IgD-negative memory B cell (primary cell): ENCODE measurements around the gene KHDC1L. TPM values are rescaled to one million over a fixed set of nuclear protein-coding genes. Genes with fewer than 3 reads are reported as not detected.

Experiments
- H3K27ac Mint-ChIP-seq, 3 donors: one replicate each; pipeline ENCODE4 v1.8.0; 2020 to 2022; ENCODE audit warnings: mild to moderate bottlenecking in 3 of 3, mixed read lengths in 3 of 3, moderate library complexity in 1 of 3
- H3K27me3 Mint-ChIP-seq: one replicate; pipeline ENCODE4 v1.8.0; 2021; ENCODE audit warnings: mixed read lengths
- H3K36me3 Mint-ChIP-seq: one replicate; pipeline ENCODE4 v1.8.0; 2020; ENCODE audit warnings: mild to moderate bottlenecking, mixed read lengths
- H3K4me1 Mint-ChIP-seq, 3 donors: one replicate each; pipeline ENCODE4 v1.8.0; 2020 to 2022; ENCODE audit warnings: mixed read lengths in 3 of 3, mild to moderate bottlenecking in 1 of 3
- H3K4me3 Mint-ChIP-seq, 4 donors: one replicate each; pipeline ENCODE4 v1.8.0; 2020 to 2022; ENCODE audit warnings: mild to moderate bottlenecking in 4 of 4, mixed read lengths in 4 of 4, moderate library complexity in 3 of 4
- H3K9me3 Mint-ChIP-seq, 3 donors: one replicate each; pipeline ENCODE4 v1.8.0; 2020 to 2021; ENCODE audit warnings: mixed read lengths in 3 of 3, mild to moderate bottlenecking in 1 of 3
- polyA plus RNA-seq: library from polyadenylated mRNA; unstranded; fragments of 300-500 nt; fragmentation: Illumina TruSeq; gene quantifications from one replicate; pipeline ENCODE4 v1.2.3, GENCODE V29; 2021

The KHDC1L gene
- polyA plus RNA-seq, 1 donor from 2014 or later, result not detected

DNA sequence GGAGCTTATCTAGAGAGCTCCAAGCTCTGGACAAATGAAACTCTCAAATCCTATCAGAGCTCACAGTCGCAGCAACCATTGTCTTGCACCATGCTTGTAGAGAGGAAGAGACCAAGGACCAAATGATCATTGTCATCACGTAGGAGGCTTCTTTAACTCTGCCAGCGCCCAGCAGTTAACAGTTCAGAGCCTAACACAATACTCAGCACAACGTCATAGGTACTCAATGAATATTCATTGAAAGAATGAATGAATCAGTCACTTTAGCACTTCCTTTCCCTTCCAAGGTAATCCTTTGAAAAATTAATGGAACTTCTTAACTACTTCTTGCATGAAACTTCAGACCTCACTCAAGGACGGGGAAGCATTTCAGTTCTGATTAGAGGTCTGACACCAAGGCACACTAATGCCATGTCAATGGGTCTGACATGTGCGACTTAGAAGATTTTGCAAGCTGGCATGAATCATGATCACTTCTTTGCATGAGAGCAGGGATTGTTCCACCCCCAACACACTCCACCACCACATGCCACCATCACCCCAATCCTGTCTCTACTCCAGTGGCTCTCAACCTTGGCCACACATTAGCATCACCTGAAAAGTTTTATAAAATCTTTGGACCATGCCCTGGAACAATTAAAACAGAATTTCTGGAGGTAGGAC lies 45.1 kb downstream of the KHDC1L start:
- Mint-ChIP-seq H3K9me3 (no peaks in the 10 kb centered on the region), H3K27ac (peak overlapping the region in 1 of 3 donors; percentile 29)

GRCh38 chr6:73177221-73177944 lies 47.9 kb downstream of the KHDC1L start:
- H3K27ac Mint-ChIP-seq, result no peak overlapping the region
- peaks cover 6 to 9% (median 9%) of the 10 kb centered on the region in 3 donors for H3K4me1 Mint-ChIP-seq
- H3K36me3 Mint-ChIP-seq, result no peaks in the 10 kb centered on the region
- H3K4me3 Mint-ChIP-seq, result peak overlapping the region in 1 of 4 donors; percentile 24
- H3K9me3 Mint-ChIP-seq, result no peaks in the 10 kb centered on the region
- H3K27me3 Mint-ChIP-seq, result no peaks in the 10 kb centered on the region

More for the DNA sequence above, 45.1 kb downstream of the KHDC1L start:
- no peaks in the 10 kb centered on the region for H3K27me3 Mint-ChIP-seq
- H3K4me3 Mint-ChIP-seq, result peak overlapping the region in 1 of 4 donors; percentile 49
- no peaks in the 10 kb centered on the region for H3K36me3 Mint-ChIP-seq
- H3K4me1 Mint-ChIP-seq, result peaks cover 6 to 9% (median 9%) of the 10 kb centered on the region in 3 donors

DNA sequence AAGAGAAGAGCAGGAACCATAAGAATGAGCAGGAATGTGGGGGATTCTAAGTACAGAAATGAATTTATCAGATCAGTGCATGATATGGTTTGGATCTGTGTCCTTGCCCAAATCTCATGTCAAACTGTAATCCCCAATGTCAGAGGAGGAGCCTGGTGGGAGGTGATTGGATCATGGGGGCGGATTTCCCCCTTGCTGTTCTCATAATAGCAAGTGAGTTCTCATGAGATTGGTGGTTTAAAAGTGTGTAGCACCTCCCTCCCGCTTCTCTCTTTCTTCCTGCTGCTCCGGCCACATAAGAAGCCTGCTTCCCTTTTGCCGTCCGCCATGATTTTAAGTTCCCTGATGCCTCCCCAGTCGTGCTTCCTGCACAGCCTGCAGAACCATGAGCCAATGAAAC lies 49.2 kb downstream of the KHDC1L start:
- H3K27ac Mint-ChIP-seq, result no peak overlapping the region
- H3K4me1 Mint-ChIP-seq, result peaks cover 4 to 9% (median 9%) of the 10 kb centered on the region in 3 donors
- no peaks in the 10 kb centered on the region for H3K36me3 Mint-ChIP-seq
- no peaks in the 10 kb centered on the region for H3K27me3 Mint-ChIP-seq
- H3K4me3 Mint-ChIP-seq, result no peak overlapping the region
- H3K9me3 Mint-ChIP-seq, result no peaks in the 10 kb centered on the region

DNA sequence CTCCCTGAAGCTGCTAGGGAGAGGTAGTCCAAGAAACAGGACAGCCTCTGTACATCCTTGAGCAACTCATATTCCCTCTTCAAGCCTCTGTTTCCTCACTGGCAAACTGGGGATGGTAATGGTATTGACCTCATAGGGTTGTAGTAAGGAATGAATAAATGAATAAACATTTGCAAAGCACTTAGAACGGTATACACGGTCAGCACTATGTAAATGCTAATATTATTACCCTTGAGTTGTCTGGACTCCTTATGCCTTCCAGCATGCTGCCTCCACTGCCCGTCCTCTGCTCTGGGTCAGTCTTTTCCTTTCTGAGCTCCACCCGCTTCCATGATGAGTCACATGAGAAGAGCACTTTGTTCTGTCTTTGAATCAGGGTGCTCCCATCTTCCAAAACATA lies 50.6 kb downstream of the KHDC1L start:
- H3K27ac Mint-ChIP-seq, result no peak overlapping the region

More for the DNA sequence above, 50.6 kb downstream of the KHDC1L start:
- Mint-ChIP-seq H3K4me1 (no peaks in the 10 kb centered on the region), H3K27me3 (no peaks in the 10 kb centered on the region), H3K9me3 (no peaks in the 10 kb centered on the region), H3K4me3 (no peak overlapping the region), H3K36me3 (no peaks in the 10 kb centered on the region)

Other genes starting within 250 kb of the KHDC1L start
- 3.1 TPM for gene KHDC1, start 37.7 kb upstream of the KHDC1L start, polyA plus RNA-seq
- gene DPPA5, start 128.8 kb upstream of the KHDC1L start, polyA plus RNA-seq, result not detected
- not detected for gene KHDC3L, start 137.2 kb upstream of the KHDC1L start, polyA plus RNA-seq
- gene OOEP, start 144.4 kb upstream of the KHDC1L start, polyA plus RNA-seq, result 0.79 TPM
- 1.9 TPM for gene DDX43, start 169.3 kb upstream of the KHDC1L start, polyA plus RNA-seq
- gene CGAS, start 226.8 kb upstream of the KHDC1L start, polyA plus RNA-seq, result 16.2 TPM
- gene MTO1, start 236.2 kb upstream of the KHDC1L start, polyA plus RNA-seq, result 47.9 TPM